Muscle of leg (tissue), 11 donors: ENCODE results near the gene ZIK1. TPM values are rescaled to one million over a fixed set of nuclear protein-coding genes. Genes with fewer than 3 reads are reported as not detected.

Experiments
- DNase-seq: peaks from one replicate; pipeline ENCODE4 v3.0.0; 2013
- H3K27ac ChIP-seq: one replicate; pipeline ENCODE4 v1.5.1; 2013; ENCODE audit warnings: mild to moderate bottlenecking, low read length, control low read depth
- H3K27me3 ChIP-seq: one replicate; pipeline ENCODE4 v1.6.1; 2013; ENCODE audit warnings: low read length; ENCODE audit not compliant: control insufficient read depth, insufficient read depth
- H3K36me3 ChIP-seq: one replicate; pipeline ENCODE4 v1.6.1; 2013; ENCODE audit warnings: low read length; ENCODE audit not compliant: control insufficient read depth, insufficient read depth
- H3K4me1 ChIP-seq: one replicate; pipeline ENCODE4 v1.6.1; 2013; ENCODE audit warnings: low read length; ENCODE audit not compliant: control insufficient read depth, insufficient read depth
- H3K4me3 ChIP-seq: one replicate; pipeline ENCODE4 v1.5.1; 2013; ENCODE audit warnings: low read length, control low read depth
- H3K9me3 ChIP-seq: replicated peaks from 2 replicates; pipeline ENCODE4 v1.6.1; 2013; ENCODE audit warnings: low read depth, low read length; ENCODE audit not compliant: control insufficient read depth
- WGBS: methylation state at CpG from one replicate; pipeline ENCODE4 v1.1.5; 2013; ENCODE audit warnings: missing lambda C conversion rate; ENCODE audit not compliant: insufficient coverage; 5-methylcytosine and 5-hydroxymethylcytosine counted together
- polyA plus RNA-seq, 8 donors: library from polyadenylated mRNA; unstranded; fragments of 120-200 nt; gene quantifications; one replicate each; pipeline versions ENCODE4 v1.2.1 to v1.2.3, GENCODE V29; 2013; ENCODE audit warnings: inconsistent platforms in 1 of 8, low replicate concordance in 1 of 8; ENCODE audit not compliant: insufficient read length in 8 of 8, insufficient read depth in 1 of 8
- total RNA-seq: library from RNA; stranded (reverse); fragments of 120-200 nt; gene quantifications from one replicate; pipeline ENCODE4 v1.2.4, GENCODE V29; 2013

Gene ZIK1
- total and polyA plus RNA-seq, 9 donors = 4.7 to 9.2 (median 5.9) TPM

DNA sequence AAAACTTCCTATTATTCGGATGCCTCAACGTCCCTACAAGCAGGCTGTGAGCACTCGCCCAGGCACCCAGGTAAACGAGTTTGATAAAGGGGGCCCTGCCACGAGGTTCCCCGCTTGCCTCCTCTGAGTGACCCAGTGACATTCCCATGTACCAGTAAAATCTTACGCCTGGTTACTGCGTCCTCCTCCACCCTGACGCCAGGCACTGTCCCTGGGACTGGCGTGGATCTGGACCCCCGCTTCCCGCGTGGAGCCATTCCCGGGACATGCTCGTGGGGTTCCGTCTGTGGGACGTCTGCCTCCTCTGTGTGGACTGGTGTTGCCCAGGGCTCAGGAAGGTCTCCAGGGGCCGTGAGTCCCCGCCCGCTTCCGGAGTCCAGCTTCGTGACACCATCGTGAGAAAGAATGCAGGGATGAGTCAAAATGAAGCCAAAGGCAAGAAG lies 23.9 kb upstream of the ZIK1 start:
- DNase-seq = peak; percentile 48
- 18% methylated on average over 23 of the region's 23 CpGs for WGBS
- Histone ChIP-seq H3K4me1 (peaks cover 20% of the 10 kb centered on the region), H3K4me3 (peak overlapping the region; percentile 99), H3K27me3 (no peaks in the 10 kb centered on the region), H3K27ac (peak overlapping the region; percentile 62), H3K9me3 (peaks cover 23% of the 10 kb centered on the region), H3K36me3 (peaks cover 15% of the 10 kb centered on the region)

- H3K9me3 ChIP-seq = peaks cover 57% of the 10 kb centered on the region
- WGBS = no CpG with 5 or more reads among the region's 1 CpG
Measured at GRCh38 chr19:57563547-57563946, 20.4 kb upstream of the ZIK1 start.

DNA sequence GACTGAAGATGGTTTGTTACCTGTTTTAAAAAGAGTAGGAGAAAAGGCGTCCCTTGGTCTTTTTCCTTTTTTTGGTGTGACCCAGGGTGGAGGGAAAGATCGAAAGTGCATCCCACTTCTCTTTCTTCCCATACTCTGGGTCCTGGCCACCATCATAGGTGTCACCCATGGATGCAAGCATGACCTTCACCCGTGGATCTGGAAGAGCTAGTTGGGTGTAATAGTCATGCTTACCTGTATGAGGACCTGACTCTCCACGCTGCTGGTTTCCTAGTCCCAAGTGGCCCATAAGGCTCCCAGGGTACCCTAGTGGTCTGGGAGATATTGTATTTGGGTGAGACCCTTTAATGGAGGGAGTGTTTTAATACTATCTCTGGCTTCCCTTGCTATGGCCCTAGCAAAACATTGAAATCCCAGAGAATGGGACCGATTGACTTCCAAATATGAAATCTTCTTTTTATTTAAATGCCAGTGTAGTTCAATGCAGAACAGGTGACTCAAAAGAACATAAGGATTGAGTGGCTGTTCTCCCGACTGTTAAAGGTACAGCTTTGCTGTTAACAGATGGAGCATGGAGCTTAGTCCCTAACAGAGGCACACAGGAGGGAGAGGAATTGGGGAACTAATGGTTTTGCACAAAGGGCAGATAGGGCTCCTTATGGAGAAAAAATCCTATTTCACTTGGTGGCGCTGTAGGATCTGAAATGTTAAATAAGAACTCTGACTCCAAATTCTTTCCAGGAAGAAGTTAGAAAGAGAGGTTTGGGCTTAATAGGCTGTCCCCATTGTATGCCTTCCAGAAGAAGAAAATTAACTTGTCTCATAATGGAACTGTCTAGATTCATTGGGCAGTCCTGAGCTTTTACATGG lies 17.3 kb upstream of the ZIK1 start:
- Histone ChIP-seq H3K27me3 (peaks cover 2% of the 10 kb centered on the region), H3K27ac (no peak overlapping the region), H3K9me3 (peaks cover 77% of the 10 kb centered on the region), H3K36me3 (peaks cover 5% of the 10 kb centered on the region), H3K4me1 (no peaks in the 10 kb centered on the region), H3K4me3 (no peak overlapping the region)
- 67% methylated on average over 1 of the region's 7 CpGs for WGBS
- peak; percentile 15 for DNase-seq

More at GRCh38 chr19:57563547-57563946, 20.4 kb upstream of the ZIK1 start:
- H3K4me3 ChIP-seq = no peak overlapping the region
- no peak overlapping the region for H3K27ac ChIP-seq
- peaks cover 2% of the 10 kb centered on the region for H3K27me3 ChIP-seq
- peaks cover 11% of the 10 kb centered on the region for H3K4me1 ChIP-seq
- H3K36me3 ChIP-seq = no peaks in the 10 kb centered on the region
- no peak for DNase-seq

- Histone ChIP-seq H3K36me3 (peaks cover 46% of the 10 kb centered on the region), H3K9me3 (peaks cover 95% of the 10 kb centered on the region), H3K27me3 (peaks cover 2% of the 10 kb centered on the region), H3K4me1 (no peaks in the 10 kb centered on the region), H3K27ac (no peak overlapping the region), H3K4me3 (no peak overlapping the region)
- DNase-seq = no peak
Measured at GRCh38 chr19:57570707-57571106, 13.2 kb upstream of the ZIK1 start.

DNA sequence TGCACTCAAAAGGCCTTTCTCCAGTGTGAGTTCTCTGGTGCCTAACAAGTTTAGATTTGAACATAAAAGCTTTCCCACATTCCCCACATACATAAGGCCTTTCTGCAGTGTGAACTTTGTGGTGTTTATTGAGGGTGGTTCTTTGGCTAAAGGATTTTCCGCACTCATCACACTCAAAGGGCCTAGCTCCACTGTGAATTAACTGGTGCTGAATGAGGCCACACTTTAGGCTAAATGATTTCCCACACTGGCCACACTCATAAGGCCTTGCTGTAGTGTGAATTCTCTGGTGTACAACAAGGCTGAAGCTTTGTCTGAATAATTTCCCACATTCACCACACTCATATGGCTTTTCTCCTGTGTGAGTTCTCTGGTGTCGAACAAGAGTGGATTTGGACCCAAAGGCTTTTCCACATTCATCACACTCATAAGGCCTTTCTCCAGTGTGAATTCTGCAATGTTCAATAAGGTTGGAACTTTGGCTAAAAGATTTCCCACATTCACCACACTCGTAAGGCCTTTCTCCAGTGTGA lies 11.5 kb upstream of the ZIK1 start:
- Histone ChIP-seq H3K27me3 (no peaks in the 10 kb centered on the region), H3K9me3 (peaks cover 95% of the 10 kb centered on the region), H3K4me1 (no peaks in the 10 kb centered on the region), H3K4me3 (no peak overlapping the region), H3K36me3 (peaks cover 59% of the 10 kb centered on the region), H3K27ac (no peak overlapping the region)
- no peak for DNase-seq
- WGBS = no CpG with 5 or more reads among the region's 3 CpGs

DNA sequence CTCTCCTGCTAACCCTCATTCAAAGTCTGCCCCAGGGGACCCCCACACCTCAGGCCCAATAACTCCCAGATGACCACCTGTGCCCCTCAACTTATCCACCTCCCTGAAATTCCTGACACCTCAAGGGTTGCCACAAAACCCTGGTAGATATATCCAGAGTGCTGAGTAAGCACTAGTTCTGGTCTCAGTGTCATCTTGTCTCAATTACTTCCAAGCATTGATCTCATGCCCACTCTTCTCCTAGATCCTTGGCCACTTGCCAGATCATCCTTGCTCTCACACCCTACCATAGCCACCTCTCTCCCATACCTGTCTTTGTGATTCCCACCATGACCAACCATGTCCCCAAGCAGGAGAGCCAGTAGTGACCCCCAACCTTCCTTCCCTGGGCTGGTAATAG lies 7.3 kb upstream of the ZIK1 start:
- H3K4me3 ChIP-seq = no peak overlapping the region
- H3K36me3 ChIP-seq = peaks cover 53% of the 10 kb centered on the region
- DNase-seq = no peak
- H3K9me3 ChIP-seq = peaks cover 60% of the 10 kb centered on the region
- no peaks in the 10 kb centered on the region for H3K27me3 ChIP-seq
- H3K27ac ChIP-seq = no peak overlapping the region
- H3K4me1 ChIP-seq = peaks cover 5% of the 10 kb centered on the region

- under 1% methylated on average over 62 of the region's 62 CpGs for WGBS
- peak; percentile 100 for DNase-seq
- Histone ChIP-seq H3K36me3 (peaks cover 33% of the 10 kb centered on the region), H3K4me1 (peaks cover 13% of the 10 kb centered on the region), H3K4me3 (peak within 1 kb of the TSS; percentile 86), H3K27me3 (peaks cover 3% of the 10 kb centered on the region), H3K27ac (peak within 1 kb of the TSS; percentile 57), H3K9me3 (peaks cover 52% of the 10 kb centered on the region)
Measured at GRCh38 chr19:57578487-57579205, 5.3 kb upstream of the ZIK1 start, which contains the start of gene ZNF416. Gene ZNF416 (minus strand): TSS chr19:57578911. CDS start chr19:57578704, 207 bp downstream.

DNA sequence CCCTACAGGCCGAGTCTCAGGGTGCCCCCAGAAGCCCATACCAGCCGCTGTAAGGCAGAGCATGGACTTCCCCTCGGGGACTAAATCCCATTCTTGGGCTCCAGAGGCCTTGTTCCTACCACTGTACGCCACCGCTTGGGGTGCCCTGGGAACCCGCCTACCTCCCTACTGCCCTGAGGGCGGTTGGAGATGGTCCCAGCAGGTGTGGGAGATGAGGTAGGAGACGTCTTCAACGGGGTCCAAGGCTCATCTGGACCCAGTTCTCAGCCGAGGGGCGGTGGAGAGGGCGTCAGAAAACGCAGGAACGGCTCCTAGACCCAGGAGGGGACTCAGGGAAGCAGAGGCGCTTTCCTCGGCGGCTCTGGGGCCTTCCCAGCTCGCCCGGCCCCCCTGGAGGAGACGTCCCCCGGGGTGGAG lies 833 bp upstream of the ZIK1 start:
- 17% methylated on average over 18 of the region's 21 CpGs for WGBS
- Histone ChIP-seq H3K9me3 (peaks cover 35% of the 10 kb centered on the region), H3K4me1 (peaks cover 16% of the 10 kb centered on the region), H3K36me3 (peaks cover 17% of the 10 kb centered on the region), H3K4me3 (peak overlapping the region; percentile 71), H3K27me3 (peaks cover 3% of the 10 kb centered on the region), H3K27ac (no peak overlapping the region)
- DNase-seq = no peak

DNA sequence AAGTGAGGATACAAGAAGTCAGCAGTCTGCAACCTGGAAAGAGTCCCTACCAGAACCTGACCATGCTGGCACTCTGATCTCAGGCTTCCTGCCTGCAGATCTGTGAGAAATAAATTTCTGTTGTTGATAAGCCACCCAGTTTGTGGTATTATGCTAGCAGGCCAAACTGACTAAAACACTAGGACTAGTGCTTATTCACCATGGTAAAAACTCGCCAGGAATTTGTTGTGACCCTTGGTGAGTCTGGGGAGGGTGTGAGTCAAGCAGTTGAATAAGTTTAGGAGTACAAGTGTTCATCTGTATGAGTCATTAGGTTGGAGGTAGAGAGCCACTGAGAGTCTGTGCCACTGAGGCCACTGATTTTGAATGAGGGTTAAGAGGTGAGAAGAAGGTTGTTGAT lies 3.6 kb downstream of the ZIK1 start:
- 100% methylated on average over 1 of the region's 1 CpG for WGBS
- peaks cover 3% of the 10 kb centered on the region for H3K27me3 ChIP-seq
- peaks cover 55% of the 10 kb centered on the region for H3K36me3 ChIP-seq
- no peak overlapping the region for H3K4me3 ChIP-seq
- no peak overlapping the region for H3K27ac ChIP-seq
- peaks cover 15% of the 10 kb centered on the region for H3K4me1 ChIP-seq
- DNase-seq = no peak
- H3K9me3 ChIP-seq = peaks cover 76% of the 10 kb centered on the region

GRCh38 chr19:57599377-57599760 lies 15.4 kb downstream of the ZIK1 start:
- Histone ChIP-seq H3K4me1 (peaks cover 10% of the 10 kb centered on the region), H3K9me3 (peaks cover 10% of the 10 kb centered on the region), H3K27ac (no peak overlapping the region), H3K27me3 (no peaks in the 10 kb centered on the region), H3K36me3 (peaks cover 6% of the 10 kb centered on the region), H3K4me3 (peak overlapping the region; percentile 92)
- 0% methylated on average over 2 of the region's 8 CpGs for WGBS
- DNase-seq = no peak
